Stromal cell of bone marrow (primary cell): ENCODE data around the gene SLCO2A1.

Experiments used
- DNase-seq: peaks from one replicate; pipeline ENCODE4 v3.0.0-alpha.2; 2012; ENCODE audit warnings: low read depth

Gene SLCO2A1

DNA sequence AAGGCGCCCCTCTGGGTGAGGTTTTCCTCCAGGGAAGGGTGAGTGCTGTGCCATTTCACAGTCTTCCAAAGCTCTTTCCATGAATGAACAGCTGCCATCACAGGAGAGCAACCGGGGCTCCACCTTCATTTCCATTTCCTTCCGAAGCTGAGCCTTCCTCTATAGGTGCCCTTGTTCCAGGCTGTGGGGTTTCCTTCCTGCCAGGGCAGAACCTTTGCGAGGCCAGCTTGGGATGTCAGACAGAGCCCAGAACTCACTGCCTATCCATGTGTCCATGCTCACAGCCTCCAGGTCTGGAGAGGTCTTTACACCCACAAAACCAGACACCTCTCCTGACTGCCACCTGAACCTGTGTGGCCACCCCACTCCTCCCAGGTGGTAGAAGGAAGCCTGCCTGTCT is 49.2 kb downstream of the SLCO2A1 start:
- no peak for DNase-seq

DNA sequence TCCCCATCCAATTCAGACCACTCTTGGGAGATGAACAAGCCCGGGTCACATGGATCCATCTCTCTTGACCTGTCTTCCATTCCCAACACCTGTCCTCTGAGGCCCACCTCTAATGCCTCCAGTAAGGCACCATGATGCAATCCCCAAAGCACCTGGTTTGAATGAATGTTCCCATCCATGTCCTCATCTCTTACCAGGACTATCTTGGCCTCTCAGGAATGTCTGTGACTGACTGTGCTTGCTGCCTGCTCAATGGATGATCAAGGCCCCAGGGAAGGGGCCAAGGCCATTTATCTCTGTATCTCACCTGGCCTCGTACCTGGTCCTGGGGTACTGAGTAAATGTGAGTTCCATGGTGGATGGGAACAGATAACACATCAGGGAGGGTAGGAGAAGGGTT is 49.7 kb downstream of the SLCO2A1 start:
- DNase-seq: no peak

GRCh38 chr3:133979553-133979952 is 50.2 kb downstream of the SLCO2A1 start:
- DNase-seq: no peak

DNA sequence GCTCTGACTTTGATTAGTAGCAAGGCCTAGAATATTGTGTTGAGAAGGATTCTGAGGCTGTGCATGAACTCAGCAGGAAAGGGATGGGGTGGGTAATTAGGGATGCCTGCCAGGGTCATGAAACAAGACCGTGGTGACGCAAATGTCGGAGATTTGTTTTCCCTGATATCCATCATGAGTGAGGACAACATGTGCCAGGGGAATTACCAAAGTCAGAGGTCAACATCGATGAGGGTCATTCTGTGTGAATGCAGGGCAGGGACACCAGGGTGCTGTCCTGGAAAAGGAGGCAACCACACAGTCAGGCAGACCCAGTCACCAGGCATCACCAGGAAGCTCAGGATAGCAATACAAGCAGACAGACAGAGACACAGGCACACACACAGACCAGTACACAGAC is 52.2 kb downstream of the SLCO2A1 start:
- no peak for DNase-seq

- peak; percentile 34 for DNase-seq
Observed at GRCh38 chr3:133973249-133973980, 56.3 kb downstream of the SLCO2A1 start.

DNA sequence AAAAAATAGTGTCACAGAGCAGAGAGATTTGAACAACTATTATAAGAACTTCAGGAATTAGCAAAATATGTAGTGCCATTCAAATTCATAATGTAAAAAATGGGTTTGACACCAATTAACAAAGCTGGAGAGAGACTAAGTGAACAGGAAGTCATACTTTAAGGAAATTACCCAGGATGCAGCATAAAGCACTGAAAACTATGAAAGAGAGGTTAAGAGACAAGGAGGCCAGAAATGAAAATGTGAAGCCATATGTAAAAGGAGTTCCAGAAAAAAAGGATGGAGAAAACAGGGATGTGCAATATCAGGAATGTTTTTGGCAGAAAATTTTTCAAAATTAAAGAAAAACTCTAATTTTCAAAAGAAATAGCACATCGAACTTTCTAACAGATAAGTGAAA is 57.6 kb downstream of the SLCO2A1 start:
- DNase-seq: no peak

DNA sequence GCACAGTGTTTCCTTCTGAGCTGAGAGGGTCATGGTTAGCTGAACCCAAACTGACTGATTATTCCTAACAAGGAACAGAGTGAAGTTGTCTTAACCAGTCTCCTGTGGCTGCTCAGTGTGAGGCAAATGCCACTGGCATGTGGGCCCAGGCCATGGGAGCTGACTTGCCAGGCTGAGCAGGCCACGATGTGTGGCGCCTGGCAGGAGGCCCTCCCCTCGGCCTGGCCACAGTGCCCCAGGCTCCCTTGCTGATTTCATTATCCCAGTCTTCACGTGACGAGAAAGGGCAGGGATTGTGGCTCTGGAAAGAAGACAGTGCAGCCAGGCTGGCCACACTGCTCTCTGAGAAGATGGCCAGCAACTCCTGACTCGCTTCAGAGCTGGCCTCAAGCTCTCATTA is 58.8 kb downstream of the SLCO2A1 start:
- DNase-seq: no peak

DNA sequence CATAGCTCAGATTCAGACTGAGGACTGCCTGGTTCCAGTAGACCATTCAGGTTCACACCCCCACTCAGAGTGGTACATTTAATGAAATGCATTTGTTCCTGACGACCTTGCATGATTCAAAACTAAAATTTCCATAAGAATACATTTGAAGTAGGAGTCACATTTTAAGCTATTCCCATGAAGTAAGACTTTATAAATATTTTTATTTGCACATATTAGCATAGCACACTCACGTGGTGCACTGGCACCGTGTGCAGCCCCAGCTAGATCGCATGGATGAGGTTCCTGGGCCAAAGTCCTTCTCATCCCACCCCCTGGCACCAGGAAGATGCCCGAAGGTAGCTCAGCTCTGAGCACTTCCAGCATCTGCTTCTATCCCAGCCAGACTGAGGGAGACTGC is 59.4 kb downstream of the SLCO2A1 start:
- no peak for DNase-seq

- no peak for DNase-seq
Observed at GRCh38 chr3:133967992-133968892, 61.5 kb downstream of the SLCO2A1 start.

DNA sequence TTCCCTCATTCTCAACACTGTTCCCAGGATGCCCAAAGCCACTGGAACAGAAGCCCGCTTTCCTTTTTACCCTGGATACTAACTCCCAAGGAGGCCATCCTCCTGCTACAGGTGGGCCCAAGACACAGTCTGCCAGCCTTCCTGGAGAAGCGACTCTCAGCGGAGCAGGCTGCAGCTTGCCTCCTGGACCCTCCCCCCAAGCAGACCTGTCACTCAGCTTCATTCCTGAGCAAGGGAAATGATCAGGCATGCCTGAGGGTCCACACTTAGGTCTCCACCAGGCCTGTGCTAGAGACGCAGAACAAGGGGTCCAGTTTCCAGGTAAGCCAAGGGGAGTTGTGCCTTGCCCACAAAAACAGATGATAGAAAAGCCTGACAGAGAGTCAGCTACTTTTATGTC is 62.8 kb downstream of the SLCO2A1 start:
- no peak for DNase-seq

- no peak for DNase-seq
Observed at GRCh38 chr3:133965906-133966305, 63.8 kb downstream of the SLCO2A1 start.

DNA sequence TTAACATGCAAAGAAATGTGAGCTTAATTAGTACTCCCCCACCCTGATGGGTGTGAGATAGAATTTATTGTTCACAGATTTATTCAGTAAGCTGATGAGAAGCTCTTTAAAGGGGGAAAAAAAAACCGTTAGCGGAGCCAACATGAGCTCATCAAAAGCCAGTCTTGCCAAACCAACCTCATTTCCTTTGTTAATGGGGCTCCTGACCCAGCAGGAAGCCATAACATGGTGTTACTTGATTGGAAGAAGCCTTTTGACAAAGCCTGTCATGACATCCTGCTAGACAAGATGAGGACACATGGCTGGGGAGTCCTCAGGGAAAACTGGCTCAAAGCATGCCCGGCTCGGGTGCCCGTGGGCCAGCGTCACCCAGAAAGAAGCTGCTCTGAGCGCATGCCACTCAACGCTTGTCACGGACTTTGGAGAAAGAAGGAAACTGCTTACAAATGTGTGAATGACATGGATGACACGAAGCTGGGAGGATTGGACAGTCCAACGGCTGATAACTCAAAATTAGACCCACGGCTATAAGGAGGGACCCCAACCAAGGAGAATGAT is 64.6 kb downstream of the SLCO2A1 start:
- DNase-seq: no peak

DNA sequence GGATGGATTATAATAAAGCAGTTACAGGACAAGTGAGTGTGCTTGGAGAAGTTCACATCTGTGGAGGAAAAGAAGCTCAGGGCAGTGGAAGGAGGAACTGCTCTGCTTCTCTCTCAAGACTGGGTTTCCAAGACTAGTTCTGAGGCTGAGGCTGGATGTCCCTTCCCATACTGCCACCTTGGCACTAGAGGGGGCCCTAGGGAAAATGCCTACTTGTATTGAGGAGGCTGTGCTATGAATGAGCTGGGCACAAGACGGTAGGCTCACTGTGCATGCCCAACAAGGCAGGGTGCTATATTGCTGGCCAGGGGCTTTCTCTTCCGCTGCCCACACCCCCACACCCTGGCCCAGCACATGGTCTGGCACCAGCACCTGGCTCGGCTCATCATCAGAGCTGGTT is 65.2 kb downstream of the SLCO2A1 start:
- DNase-seq: no peak

DNA sequence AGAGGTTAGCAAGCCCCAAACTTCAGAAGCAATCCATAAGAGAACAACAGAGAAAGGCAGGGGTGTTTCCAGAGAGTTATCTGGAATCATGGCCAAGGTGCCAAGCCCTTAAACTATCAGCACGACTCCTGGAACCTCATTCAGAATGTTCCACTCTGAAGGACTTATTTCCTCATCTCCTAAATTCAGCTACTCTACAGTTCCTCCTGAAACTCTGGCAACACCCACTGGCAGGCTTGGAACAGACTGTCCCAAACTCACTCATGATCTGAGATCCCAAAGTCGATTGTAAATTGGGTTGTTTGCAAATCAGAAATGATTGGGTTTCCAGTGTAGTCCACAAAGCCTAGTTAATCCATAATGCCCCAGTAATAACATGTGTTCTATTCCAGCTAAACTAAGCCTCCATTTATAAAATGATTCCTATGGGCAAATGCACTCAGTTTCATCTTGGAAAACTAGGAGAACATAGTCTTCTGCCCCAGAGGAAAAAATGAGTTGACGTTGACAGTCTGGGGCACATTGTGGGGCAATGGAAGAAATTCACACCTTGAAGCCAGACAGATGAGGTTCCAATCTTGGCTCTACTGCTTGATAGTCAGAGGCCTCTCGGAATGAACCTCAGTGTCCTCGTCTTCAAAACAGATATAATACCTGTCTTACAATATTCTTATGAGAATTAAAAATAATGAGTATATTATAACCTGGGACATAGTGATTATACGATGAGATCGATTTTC is 65.9 kb downstream of the SLCO2A1 start:
- no peak for DNase-seq

GRCh38 chr3:133962849-133963248 is 66.9 kb downstream of the SLCO2A1 start:
- DNase-seq: peak; percentile 37

DNA sequence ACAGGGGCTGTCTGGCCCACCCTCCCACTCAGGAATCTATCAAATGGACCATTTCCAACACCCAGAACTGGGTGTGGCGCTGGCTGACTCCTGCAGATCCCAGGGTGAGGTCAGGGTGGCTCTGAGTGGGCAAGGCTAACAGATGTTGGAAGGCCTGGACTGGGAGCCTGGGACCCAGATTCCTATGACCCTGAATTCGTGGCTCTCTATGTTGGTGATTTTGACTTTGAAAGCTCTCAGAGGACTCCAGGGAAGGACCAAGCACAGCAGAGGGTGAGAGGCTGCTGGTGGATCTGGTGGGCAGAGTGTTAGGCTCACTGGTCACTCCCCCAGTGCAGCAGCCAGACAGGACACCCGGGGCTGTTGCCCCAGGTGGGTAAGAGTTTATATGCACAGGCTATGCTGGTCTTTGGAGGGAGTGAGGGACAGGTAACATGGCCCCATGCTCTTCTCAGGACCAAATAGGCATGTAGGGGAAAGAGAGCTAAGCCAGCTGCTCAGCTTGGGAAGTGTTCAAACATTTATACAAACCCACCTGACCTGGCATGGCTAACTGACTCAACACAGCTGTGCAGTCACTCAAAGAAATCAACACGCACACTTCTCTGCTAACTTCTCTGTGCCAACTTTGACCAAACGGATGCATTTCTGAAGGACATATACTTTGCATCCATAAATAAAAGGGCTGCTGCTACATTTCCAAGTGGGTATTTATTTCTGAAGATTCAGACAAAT is 71.5 kb downstream of the SLCO2A1 start:
- DNase-seq: no peak

DNA sequence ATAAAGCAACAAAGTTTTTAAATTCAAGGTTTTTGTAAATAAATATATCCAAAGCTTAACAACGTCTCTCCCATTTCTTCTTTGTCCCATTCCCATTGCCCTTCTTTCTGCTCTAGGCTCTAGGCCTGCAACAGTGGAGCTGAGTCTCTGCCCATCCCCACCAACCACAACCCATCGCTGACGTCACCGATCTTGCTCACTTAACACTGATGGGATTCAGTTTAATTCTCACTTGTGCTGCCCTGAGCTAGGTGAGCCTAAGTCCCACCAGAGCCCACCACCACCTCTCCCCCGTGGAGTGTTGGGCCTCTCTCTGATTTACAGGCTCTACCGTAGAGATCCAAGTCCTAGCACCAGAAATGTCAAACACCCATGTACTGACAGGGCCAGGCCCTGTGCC is 72.7 kb downstream of the SLCO2A1 start:
- no peak for DNase-seq

DNA sequence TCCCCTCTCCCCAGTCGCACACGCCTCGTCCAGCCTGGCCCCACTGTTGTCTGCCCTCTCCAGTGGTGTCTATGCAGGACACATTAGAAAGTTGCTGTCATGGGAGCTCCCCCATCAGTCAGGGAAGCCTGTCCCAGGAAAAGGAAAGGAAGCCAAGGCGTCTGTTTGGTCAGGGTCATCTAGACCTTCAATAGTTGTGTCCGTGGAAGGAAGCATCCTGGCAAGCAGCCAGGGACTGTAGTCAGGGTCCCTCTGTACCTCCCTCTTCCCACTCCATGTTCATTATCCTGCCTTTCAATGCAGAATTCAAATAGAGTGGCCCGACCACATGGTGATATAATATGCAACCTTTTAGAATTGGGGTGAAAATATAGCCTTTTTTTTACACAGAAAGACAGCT is 73.4 kb downstream of the SLCO2A1 start:
- DNase-seq: no peak

DNA sequence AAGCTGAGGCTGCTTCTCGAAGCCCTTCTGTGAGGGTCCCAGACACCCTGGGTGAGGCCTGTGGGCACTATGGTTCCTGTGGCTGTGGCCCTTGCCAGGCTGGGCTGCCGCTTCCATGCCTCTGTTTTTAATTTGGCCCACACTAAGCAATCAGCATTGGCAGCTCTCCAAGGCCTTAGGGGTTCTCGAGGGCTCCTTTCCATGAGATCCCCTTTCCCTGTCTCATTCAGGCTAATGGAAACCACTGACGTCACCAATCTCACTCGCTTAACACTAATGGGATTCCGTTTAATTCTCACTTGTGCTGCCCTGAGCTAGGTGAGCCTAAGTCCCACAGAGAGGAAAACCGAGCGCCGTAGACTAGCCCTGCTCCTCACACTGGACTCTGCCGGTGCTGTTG is 73.8 kb downstream of the SLCO2A1 start:
- no peak for DNase-seq

DNA sequence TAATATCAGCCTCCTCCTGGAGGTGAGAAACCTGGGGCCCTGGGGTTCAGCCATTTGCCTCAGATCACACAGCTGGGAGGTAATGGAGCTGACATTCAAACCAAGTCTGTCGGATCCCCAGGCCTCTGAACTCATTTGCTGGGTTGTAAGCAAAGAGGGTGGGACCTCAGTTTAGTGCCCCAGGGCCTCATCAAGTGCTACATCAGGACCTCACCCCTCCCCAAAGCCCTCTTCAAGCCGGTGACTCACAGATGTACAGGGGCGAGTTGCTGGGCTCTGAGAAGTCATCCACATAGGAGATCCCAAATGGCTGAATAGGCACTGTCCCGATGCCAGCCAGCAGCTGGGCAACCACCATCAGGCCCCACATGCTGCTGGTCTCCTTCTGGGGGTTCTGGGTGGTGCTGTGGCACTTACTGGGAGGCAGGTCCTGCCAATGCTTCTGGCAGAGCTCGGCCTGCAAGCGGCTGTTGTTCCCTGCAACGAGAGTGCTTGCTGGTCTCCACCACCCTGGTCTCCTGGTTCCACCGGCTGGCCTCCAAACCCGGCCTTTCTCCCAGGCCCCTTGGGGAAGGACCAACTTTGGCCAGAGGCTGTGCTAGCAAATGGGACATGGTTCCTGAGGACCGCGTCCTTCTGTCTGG is 74.9 kb downstream of the SLCO2A1 start:
- DNase-seq: no peak

DNA sequence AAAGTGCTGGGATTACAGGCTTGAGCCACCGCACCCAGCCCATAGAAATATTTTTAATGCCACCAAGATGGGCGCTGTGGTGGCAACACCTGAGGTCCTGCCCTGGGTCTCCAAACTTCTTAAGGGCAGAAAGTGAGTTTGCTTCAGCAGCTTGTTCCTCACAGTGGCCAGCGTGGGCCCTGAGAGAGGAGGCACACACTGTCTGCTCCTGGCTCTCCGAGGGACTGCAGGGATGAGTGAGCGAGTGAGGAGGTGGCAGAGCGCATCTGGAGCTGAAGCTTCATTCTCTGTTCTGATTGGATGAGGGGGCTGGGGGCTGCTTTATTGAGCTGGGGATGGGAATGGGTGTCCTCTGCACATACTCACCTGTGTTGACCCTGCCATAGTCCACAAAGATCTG is 76.4 kb downstream of the SLCO2A1 start:
- no peak for DNase-seq
